GM12878 (cell line): ENCODE measurements around the gene MATN1. TPM values are rescaled to one million over a fixed set of nuclear protein-coding genes. Genes with fewer than 3 reads are reported as not detected.

Source experiments
- ATAC-seq: fragments of 200-7000 bp; cut with Tn5 transposase; 3 replicates; pipeline ENCODE4 v1.9.1; 2020; ENCODE audit warnings: mild to moderate bottlenecking, moderate library complexity
- BruUV-seq: library from RNA; stranded (reverse); fragments of 400-500 nt; replicated peaks from 2 replicates; lab custom pipeline; 2021; lab: Mats Ljungman, UMichigan
- CTCF ChIA-PET: fragments of 300-600 bp; sonication (Branson Sonifier 250); formaldehyde crosslinking; extraction: SDS; loops from one replicate; lab custom pipeline; 2021; ENCODE audit warnings: inconsistent platforms; lab: Yijun Ruan, JAX
- POLR2A ChIA-PET: fragments of 350-600 bp; formaldehyde crosslinking; extraction: SDS; loops from one replicate; lab custom pipeline; 2021; ENCODE audit warnings: inconsistent platforms; lab: Charles Lee
- RAD21 ChIA-PET: fragments of 300-600 bp; sonication (Branson Sonifier 250); formaldehyde crosslinking; loops from one replicate; lab custom pipeline; 2023; ENCODE audit warnings: antibody characterized with exemption; ENCODE audit not compliant: unreplicated experiment; lab: Charles Lee
- SMC1A ChIA-PET: fragments of 300-600 bp; sonication (Branson Sonifier 250); formaldehyde crosslinking; loops from one replicate; lab custom pipeline; 2023; ENCODE audit not compliant: unreplicated experiment, uncharacterized antibody; lab: Charles Lee
- DNase-seq: peaks from one replicate; pipeline ENCODE4 v3.0.0-alpha.2; 2011; ENCODE audit warnings: low read depth, low spot score
- FAIRE-seq: peaks from 3 replicates; lab custom pipeline; 2011; peaks lifted over from hg19 to GRCh38; lab: Jason Lieb, UNC
- H2AFZ ChIP-seq: 2 replicates; pipeline ENCODE4 v1.6.0; 2011; ENCODE audit warnings: low read depth, low read length, control low read depth; ENCODE audit not compliant: control insufficient read depth
- H3K27ac ChIP-seq: 2 replicates; pipeline ENCODE4 v1.5.1; 2011; ENCODE audit warnings: control low read depth; ENCODE audit not compliant: control insufficient read depth, insufficient read depth
- H3K27me3 ChIP-seq, 2 experiments: replicated peaks in 1 of 2; 2 replicates each; pipeline versions ENCODE4 v1.6.0 to v1.6.1; 2011; ENCODE audit warnings: low read length in 1 of 2; ENCODE audit not compliant: control insufficient read depth in 2 of 2, insufficient read depth in 2 of 2
- H3K36me3 ChIP-seq, 2 experiments: 2 replicates each; pipeline ENCODE4 v1.5.1; 2011; ENCODE audit warnings: low read length in 1 of 2; ENCODE audit not compliant: control insufficient read depth in 2 of 2, insufficient read depth in 2 of 2
- H3K4me1 ChIP-seq: 2 replicates; pipeline ENCODE4 v1.6.1; 2011; ENCODE audit warnings: mild to moderate bottlenecking, low read length, moderate library complexity, mixed read lengths; ENCODE audit not compliant: control insufficient read depth, insufficient read depth
- H3K4me2 ChIP-seq: 2 replicates; pipeline ENCODE4 v1.6.0; 2011; ENCODE audit warnings: control low read depth; ENCODE audit not compliant: control insufficient read depth, insufficient read depth
- H3K4me3 ChIP-seq: fragments of 200-600 bp; sonication (generic); 2 replicates; pipeline ENCODE4 v1.5.1; 2016
- H3K79me2 ChIP-seq: 2 replicates; pipeline ENCODE4 v1.6.0; 2011; ENCODE audit warnings: low read length; ENCODE audit not compliant: control insufficient read depth, insufficient read depth
- H3K9ac ChIP-seq: 2 replicates; pipeline ENCODE4 v1.8.0; 2011; ENCODE audit warnings: low read length, control low read depth, mixed read lengths; ENCODE audit not compliant: control insufficient read depth, insufficient read depth
- H3K9me3 ChIP-seq: replicated peaks from 3 replicates; pipeline ENCODE4 v1.5.1; 2011; ENCODE audit warnings: mild to moderate bottlenecking, low read length; ENCODE audit not compliant: control insufficient read depth, insufficient read depth
- H4K20me1 ChIP-seq: 2 replicates; pipeline ENCODE4 v1.6.0; 2011; ENCODE audit not compliant: control insufficient read depth, insufficient read depth
- BACH1 ChIP-seq: fragments of 450-650 bp; IDR thresholded peaks from 2 replicates; pipeline ENCODE4 v1.6.1; 2017; ENCODE audit warnings: mild to moderate bottlenecking, borderline replicate concordance
- BCL3 ChIP-seq: IDR thresholded peaks from 2 replicates; pipeline ENCODE4 v1.6.1; 2011; ENCODE audit warnings: borderline replicate concordance, low read depth, mild to moderate bottlenecking, moderate library complexity, low read length; ENCODE audit not compliant: insufficient read depth, poor library complexity, severe bottlenecking
- CBX3 ChIP-seq: fragments of 200-600 bp; sonication (generic); IDR thresholded peaks from 2 replicates; pipeline ENCODE4 v1.6.1; 2016; ENCODE audit warnings: low read depth, borderline replicate concordance
- ESRRA ChIP-seq: IDR thresholded peaks from 2 replicates; pipeline ENCODE4 v1.6.1; 2012; ENCODE audit warnings: mild to moderate bottlenecking, low read length, improper control_type of control experiment
- MEF2A ChIP-seq: IDR thresholded peaks from 2 replicates; pipeline ENCODE4 v1.6.1; 2011; ENCODE audit warnings: low read depth, mild to moderate bottlenecking, low read length, moderate library complexity; ENCODE audit not compliant: insufficient read depth
- MTA2 ChIP-seq: fragments of 450-650 bp; IDR thresholded peaks from 2 replicates; pipeline ENCODE4 v1.6.1; 2016; ENCODE audit warnings: low read depth, mild to moderate bottlenecking, moderate library complexity
- NR2C1 ChIP-seq: fragments of 450-650 bp; IDR thresholded peaks from 2 replicates; pipeline ENCODE4 v1.6.1; 2017; ENCODE audit warnings: antibody characterized with exemption, mild to moderate bottlenecking, moderate library complexity
- RCOR1 ChIP-seq: conservative IDR thresholded peaks from 2 replicates; pipeline ENCODE4 v1.6.1; 2012; ENCODE audit warnings: low read depth, low read length, improper control_type of control experiment
- STAT1 ChIP-seq: fragments of 450-650 bp; conservative IDR thresholded peaks from 2 replicates; pipeline ENCODE4 v1.6.1; 2014; ENCODE audit warnings: antibody characterized with exemption, mild to moderate bottlenecking
- TARDBP ChIP-seq: IDR thresholded peaks from 2 replicates; pipeline ENCODE4 v1.6.1; 2016; ENCODE audit warnings: borderline replicate concordance
- TCF12 ChIP-seq: IDR thresholded peaks from 2 replicates; pipeline ENCODE4 v1.6.1; 2011; ENCODE audit warnings: low read depth, mild to moderate bottlenecking, low read length
- TCF7 ChIP-seq: IDR thresholded peaks from 2 replicates; pipeline ENCODE4 v1.6.1; 2014; ENCODE audit warnings: antibody characterized with exemption, borderline replicate concordance
- YBX1 ChIP-seq: fragments of 450-650 bp; IDR thresholded peaks from 2 replicates; pipeline ENCODE4 v1.6.1; 2016; ENCODE audit warnings: antibody characterized with exemption
- ZSCAN29 ChIP-seq: fragments of 450-650 bp; IDR thresholded peaks from 2 replicates; pipeline ENCODE4 v1.6.1; 2017; ENCODE audit warnings: mild to moderate bottlenecking, moderate library complexity
- WGBS: methylation state at CpG from one replicate; pipeline ENCODE4 v1.1.6; 2016; ENCODE audit warnings: low lambda C conversion rate; ENCODE audit not compliant: insufficient replicate concordance, insufficient coverage; ENCODE audit errors: missing lambda C conversion rate; 5-methylcytosine and 5-hydroxymethylcytosine counted together
- in situ Hi-C: fragments of 300-500 bp; cut with MboI; formaldehyde crosslinking; loops from 9 replicates; pipeline ENCODE4 v1.14.3; 2018; ENCODE audit warnings: mixed read lengths
- intact Hi-C: fragments of 100-400 bp; cut with micrococcal nuclease; formaldehyde crosslinking; loops from one replicate; pipeline ENCODE4 v1.14.2; 2022; ENCODE audit not compliant: unreplicated experiment
- polyA plus RNA-seq, 11 experiments: library from polyadenylated mRNA; depleted of rRNA in 4 of 11; unstranded in 6 of 11; stranded (reverse) in 5 of 11; fragments of >200 nt; fragmentation: Nextera tagmentation in 4 of 11; fragmentation: Illumina TruSeq in 1 of 11; extraction: Ambion mirVana in 4 of 11; extraction: Trizol in 1 of 11; gene quantifications; 1 replicate in 1 of 11; 2 replicates in 10 of 11; pipeline versions ENCODE4 v1.2.1 to v1.2.3, GENCODE V29; 2011 to 2016; ENCODE audit warnings: inconsistent platforms in 2 of 11, missing spikeins in 2 of 11, low read depth in 1 of 11
- total RNA-seq, 4 experiments: library from RNA; depleted of rRNA in 3 of 4; stranded (reverse); fragments of >200 nt in 3 of 4; fragmentation: Illumina TruSeq in 1 of 4; extraction: Trizol in 1 of 4; gene quantifications; 2 replicates each; pipeline versions ENCODE4 v1.2.1 to v1.2.3, GENCODE V29; 2013 to 2021
- TF ChIP-seq, protein P1 (sequence below): IDR thresholded peaks from 2 replicates; pipeline ENCODE4 v1.6.1; 2011; ENCODE audit warnings: low read depth, mild to moderate bottlenecking, low read length, moderate library complexity, borderline replicate concordance; ENCODE audit errors: extremely low read depth

Gene MATN1
- total and polyA plus RNA-seq, 10 of the 15 experiments (the other 5 are each of a cell fraction or from before 2014, with no cell fraction given) = 0.04 to 0.50 (median 0.10) TPM; not detected in 1

GRCh38 chr1:30670240-30671060 lies 52.9 kb downstream of the MATN1 start:
- H3K4me1 ChIP-seq = no peaks in the 10 kb centered on the region
- no peaks in the 10 kb centered on the region for H4K20me1 ChIP-seq
- POLR2A ChIA-PET = no interaction called here
- H3K4me2 ChIP-seq = no peak overlapping the region
- 1% methylated on average over 9 of the region's 9 CpGs for WGBS
- H3K27ac ChIP-seq = no peak overlapping the region
- BruUV-seq = no TSS peak
- no peaks in the 10 kb centered on the region; a peak in 1 of 4 replicates for H3K27me3 ChIP-seq
- no peaks in the 10 kb centered on the region for H3K36me3 ChIP-seq
- in situ Hi-C loops = no loop called here
- ATAC-seq (no peak), DNase-seq (no peak), FAIRE-seq (no peak)
- SMC1A ChIA-PET = interaction anchor here (0.6 kb wide), 1 partner anchor 410 kb away, joined by 3 read pairs; no protein-coding TSS in a partner anchor
- RAD21 ChIA-PET = no interaction called here
- no peak overlapping the region for H3K4me3 ChIP-seq
- no peak overlapping the region for H3K9ac ChIP-seq
- intact Hi-C loops = no loop called here
- CTCF ChIA-PET = no interaction called here
- H3K79me2 ChIP-seq = no peaks in the 10 kb centered on the region
- H2AFZ ChIP-seq = no peak overlapping the region
- TF ChIP-seq BACH1 (no peak), RCOR1 (no peak), YBX1 (no peak), ZSCAN29 (no peak), MTA2 (no peak), BCL3 (no peak), ESRRA (no peak), TCF7 (no peak), NR2C1 (no peak), TCF12 (no peak), CBX3 (no peak), TARDBP (no peak), MEF2A (no peak), STAT1 (no peak)
- TF ChIP-seq, protein P1, sequence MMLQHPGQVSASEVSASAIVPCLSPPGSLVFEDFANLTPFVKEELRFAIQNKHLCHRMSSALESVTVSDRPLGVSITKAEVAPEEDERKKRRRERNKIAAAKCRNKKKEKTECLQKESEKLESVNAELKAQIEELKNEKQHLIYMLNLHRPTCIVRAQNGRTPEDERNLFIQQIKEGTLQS = no peak
- no peaks in the 10 kb centered on the region; the same call in 2 of the 3 replicates for H3K9me3 ChIP-seq
